Measurements from ENCODE around the gene TSPEAR.

TSPEAR gene

DNA sequence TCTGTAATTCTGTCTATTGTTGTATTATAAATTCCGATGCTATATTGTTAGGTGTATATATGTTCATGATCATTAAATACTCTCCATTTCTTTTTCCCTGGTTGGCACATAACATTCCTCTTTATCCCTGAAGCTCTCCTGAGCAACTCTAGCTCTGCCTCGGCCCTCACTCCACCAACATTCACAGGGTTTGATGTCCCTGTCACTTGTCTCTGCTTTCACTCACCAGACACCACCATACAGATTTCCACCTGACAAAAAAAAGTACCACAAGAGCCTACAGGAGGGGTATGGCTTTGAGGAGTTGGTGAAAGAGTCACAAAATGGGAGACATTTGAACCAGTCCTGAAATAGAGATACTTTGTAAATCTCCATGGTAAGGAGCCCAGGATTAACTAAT lies 8.8 kb upstream of the TSPEAR start:
- DNase-seq (ENCODE audit: low read depth): no peak

DNA sequence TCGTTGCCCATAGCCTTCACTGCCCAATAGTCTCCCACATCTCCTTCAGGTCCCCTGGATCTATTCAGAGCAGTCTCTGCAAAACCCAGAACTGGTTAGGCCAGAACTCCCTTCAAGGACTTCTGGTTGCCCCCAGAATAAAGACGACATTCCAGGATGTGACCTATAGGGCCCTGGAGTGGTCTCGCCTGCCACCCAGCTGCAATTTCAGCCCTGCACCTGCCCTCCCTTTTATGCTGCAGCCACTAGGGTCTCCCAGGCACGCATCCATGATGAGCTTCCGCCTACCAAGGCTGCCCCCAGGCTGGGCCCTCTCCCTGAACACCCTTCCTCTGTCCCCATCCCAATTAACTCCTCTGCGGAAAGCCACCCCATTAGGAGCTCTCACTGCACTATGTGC lies 7.2 kb upstream of the TSPEAR start:
- DNase-seq (ENCODE audit: low read depth): no peak

DNA sequence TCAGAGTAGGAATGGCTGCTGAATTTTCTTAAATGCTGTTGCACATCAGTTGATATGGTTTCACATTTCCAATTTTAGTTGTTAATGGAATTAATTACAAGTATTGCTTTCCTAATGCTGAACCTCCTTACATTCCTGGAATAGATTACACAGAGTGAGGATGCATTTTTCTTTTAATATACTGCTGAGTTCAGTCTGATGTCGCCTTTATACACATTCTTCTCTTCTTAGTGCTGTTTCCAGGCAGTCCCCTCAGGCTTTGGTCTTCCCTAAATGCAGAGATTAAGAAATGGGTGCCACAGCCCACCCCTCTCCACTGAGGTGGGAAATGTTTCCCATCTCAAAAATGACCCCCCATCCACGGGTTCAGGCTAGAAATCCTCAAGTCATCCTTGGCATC lies 6.7 kb upstream of the TSPEAR start:
- DNase-seq (ENCODE audit: low read depth): no peak

DNA sequence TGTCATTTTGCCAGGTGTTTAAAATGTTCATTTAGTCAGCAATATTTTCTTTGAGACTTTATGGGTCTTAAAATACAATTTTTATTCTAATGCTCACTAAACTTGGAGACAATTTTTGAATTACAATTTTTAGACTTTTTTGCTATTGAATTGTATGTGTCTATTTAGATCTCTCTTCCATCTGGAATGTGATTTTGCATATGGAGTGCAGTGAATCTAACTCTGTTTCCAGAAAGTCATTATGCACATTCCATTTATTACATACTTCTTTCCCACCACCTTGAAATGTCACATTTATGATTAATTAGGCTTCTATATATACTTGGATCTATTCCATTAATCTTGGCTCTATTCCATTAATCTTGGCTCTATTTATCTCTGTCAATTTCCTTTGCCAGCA lies 5.6 kb upstream of the TSPEAR start:
- no peak for DNase-seq (ENCODE audit: low read depth)

DNA sequence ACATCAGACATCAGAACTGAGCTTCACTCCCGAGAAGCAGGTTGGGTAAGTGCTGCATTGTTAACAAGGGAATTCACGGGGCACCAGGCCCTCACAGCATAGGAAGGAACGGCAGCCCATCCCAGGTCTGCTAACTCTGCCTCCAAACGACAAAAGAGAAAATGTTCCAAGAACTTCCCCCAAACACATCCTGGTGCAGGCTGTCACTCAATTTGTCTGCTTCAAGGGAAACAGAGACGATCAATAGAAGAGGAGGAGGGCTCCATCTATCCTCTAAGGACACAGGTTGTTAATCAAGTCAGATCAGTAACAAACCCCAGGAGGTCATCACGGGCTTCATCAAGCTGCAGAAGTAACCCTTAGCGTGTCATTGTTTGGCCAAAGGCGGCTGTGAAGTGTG lies 3.5 kb upstream of the TSPEAR start:
- DNase-seq (ENCODE audit: low read depth): no peak

DNA sequence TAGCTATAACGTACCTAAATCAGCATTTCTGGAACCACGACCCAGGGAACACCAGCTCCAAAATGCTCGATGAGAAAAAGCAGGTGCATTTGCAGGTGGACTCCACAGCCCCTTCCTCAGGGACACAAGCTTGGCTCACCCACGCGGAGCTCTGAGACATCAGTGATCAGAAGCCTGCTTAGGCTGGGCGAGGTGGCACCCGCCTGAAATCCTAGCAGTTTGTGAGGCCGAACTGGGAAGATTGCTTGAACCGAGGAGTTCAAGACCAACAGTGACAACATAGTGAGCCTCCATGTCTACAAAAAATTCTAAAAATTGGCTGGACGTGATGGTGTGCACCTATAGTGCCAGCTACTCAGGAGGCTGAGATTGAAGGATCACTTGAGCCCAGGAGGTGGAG lies 2.5 kb upstream of the TSPEAR start:
- DNase-seq (ENCODE audit: low read depth): no peak

DNA sequence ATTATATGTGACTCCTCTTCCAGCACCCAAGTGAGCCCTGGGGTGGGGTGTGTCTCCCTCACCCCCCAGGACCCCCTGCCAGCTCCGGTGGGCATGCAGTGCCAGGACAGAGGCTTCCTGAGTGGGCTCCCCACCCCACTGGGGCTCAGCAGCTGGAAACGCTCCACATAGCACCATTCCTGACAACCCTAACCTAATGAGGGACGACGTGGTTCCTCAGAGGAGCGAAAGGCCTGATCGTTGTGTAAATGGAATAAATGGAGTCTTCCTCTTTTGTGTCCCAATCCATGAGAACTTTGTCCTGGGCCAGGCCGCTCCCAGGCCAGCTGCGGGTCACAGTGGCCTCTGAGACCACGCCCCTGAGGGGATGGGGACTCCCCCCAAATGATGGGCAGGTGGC lies 1.8 kb upstream of the TSPEAR start:
- no peak for DNase-seq (ENCODE audit: low read depth)

DNA sequence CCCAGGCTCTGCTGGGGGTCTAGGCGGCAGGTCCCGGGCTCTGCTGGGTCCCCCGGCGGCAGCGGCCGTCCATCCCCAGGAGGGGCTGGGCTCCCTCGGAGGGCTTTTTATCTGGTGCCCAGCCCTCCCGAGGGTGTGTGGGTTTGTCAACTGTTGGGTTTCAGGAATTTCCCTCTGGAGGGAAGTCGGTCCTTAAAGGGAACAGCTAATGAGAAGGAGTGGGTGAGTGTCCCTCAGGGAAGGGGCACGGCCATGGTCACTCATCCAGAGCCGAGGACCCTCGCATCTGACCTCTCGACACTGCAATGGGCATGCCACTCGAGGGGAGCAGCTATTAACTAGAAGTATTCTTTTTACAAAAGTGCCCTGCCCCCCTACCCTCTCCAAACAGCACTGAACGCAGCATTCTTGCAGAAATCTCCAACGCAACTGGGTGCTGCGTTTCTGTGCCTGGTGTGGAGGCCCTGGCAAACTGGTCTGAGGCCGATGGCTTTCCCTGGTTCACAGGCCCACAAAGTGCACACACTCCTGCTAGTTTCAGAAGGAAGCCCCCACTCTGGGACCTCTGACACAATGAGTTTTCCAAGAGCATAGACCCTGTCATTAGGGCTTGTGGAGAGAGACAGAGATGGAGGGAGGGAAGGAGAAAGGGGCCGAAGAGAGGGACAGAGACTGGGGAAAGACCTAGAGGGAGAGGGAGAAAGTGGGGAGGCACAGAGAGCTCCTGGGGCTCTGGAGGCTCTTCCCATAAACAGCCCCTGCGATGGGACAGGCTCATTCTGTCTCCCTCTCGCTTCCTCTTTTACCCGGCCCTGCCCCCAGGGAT lies 1.0 kb upstream of the TSPEAR start:
- no peak for DNase-seq (ENCODE audit: low read depth)

DNA sequence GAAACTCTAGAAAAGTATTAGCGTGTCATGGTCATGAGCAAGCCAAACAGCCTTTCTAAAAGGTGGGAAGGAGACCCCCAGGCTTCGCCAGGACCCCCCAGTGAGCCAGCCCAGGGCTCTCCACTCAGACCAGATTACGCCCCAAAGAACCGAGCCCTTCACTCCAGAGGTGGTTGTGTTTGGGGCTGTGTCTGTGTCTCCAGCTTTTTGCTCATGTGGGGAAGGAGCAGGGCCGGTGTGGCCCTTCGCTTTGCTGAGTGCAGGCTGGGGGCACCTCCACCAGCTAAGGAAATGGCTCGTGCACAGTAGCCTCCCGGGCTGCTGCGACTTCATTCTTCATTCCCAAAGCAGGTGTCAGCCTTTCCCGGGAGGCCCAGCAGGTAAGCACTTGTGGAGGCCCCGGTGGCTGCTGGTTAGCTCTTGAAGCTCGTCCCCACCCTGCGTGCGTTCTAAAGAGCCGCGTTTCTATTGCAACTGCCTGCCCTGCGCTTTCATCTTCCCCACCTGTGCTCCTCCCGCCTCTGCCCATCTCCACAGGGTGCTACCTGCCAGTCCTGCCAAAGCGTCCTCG lies 531 bp downstream of the TSPEAR start:
- no peak for DNase-seq (ENCODE audit: low read depth)

DNA sequence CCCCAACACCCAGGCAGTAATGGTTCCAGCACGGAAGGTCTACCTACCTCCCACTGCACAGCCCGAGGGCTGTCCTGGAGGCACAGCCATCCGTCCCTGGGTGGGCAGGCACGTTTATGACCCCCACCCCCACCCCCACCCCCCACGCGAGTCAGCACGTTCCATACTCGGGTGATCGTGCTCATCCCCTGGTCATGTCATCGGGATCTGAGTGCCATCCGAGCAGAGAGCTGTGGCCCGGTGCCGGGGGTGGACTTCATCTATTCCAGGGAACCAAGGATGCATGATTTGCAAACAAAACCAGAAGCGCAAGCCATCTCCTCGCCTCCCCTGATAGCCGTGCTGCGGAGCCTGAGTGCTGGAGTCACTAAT lies 1.1 kb downstream of the TSPEAR start:
- DNase-seq (ENCODE audit: low read depth): no peak

DNA sequence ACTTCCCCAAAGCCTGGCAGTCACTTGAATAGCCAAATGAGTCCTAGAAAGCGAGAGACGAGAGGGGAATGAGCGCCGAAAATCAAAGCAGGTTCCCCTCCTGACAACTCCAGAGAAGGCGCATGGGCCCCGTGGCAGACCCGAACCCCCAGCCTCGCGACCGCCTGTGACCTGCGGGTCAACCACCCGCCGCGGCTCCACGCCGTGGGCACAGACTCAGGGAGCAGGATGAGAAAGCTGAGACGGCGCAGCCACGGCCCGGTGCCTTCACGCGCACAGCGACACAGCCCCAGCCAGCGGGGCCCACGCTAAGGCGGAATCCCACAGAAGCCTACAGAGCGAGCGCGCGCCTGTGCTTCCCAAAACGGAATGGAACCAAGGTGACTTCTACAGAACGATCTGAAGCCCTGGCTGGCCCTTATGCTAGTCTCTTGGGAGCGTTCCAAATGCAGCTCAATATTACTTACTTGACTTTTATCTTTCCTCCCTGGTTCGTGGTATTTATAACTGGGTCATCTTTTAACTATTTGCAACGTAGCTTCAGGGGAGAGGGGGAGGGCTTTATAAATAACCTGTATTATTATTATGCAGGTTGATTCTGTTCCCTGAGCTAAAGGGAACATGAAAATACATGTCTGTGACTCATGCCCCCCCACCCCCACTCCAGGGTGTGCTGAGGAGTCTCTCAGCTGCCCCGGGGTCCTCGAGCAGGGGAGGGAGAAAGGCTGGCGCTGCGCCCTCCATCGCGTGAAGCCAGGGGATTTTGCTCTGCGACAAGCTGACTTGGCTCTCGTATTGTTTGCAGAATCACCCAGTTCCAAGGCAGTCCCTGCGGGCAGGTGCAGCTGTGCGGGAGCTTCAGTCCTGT lies 1.7 kb downstream of the TSPEAR start:
- no peak for DNase-seq (ENCODE audit: low read depth)

DNA sequence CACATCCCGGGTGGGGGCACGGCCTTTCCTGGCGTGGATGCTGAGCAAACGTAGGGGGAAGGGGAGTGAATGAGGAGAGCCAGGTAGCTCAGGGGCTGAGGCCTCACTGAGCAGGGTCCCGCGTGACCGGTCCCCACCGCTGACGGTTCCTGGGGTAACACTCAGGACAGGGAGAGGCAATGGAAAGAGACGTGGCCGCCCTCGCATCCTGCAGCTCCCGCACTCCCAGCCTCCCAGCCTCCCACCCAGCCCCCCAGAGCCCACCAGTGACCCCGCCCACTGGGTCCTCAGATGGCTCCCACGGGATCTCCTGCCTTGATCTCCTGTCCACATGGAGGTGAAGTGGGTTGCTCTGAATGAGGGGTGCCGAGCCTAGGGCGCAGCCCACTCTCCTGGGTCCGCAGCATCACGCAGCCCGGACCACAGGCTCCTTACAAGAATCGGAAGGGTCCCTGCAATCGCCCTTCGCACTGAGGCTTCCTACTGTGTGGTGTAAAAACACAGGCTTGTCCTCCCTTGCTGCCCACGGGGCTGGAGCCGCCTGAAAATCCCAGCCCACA lies 2.4 kb downstream of the TSPEAR start:
- no peak for DNase-seq (ENCODE audit: low read depth)

DNA sequence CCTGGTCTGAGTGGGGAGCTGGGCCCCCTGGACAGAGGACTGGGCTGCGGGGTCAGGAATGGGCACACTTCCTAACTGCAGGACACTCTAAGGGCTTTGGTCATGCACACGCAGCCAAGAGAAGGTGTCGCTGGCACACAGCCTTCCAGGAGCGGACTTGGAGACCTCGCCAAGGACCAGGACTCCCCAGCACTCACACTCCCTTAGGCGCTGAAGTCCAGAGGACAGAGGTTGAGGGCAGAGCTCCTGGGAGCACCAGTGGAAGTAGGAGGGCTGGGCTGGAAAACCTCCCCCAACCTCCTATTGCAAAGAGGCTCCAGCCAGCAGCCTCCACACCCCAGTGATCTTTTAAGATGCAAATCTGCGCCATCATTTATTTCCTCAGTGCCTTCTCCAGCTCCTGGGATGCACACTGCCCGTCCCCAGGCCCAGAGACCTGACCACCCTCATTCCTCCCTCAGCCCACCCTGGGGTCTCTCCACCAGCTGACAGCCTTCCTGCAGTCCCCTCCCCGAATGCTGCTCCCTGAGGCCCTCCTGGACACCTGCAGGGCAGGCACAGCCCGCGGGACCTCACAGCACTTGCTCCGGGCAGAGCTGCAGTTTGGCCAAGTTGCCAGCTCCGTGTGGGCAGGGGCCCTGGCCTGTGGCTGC lies 3.0 kb downstream of the TSPEAR start:
- no peak for DNase-seq (ENCODE audit: low read depth)

DNA sequence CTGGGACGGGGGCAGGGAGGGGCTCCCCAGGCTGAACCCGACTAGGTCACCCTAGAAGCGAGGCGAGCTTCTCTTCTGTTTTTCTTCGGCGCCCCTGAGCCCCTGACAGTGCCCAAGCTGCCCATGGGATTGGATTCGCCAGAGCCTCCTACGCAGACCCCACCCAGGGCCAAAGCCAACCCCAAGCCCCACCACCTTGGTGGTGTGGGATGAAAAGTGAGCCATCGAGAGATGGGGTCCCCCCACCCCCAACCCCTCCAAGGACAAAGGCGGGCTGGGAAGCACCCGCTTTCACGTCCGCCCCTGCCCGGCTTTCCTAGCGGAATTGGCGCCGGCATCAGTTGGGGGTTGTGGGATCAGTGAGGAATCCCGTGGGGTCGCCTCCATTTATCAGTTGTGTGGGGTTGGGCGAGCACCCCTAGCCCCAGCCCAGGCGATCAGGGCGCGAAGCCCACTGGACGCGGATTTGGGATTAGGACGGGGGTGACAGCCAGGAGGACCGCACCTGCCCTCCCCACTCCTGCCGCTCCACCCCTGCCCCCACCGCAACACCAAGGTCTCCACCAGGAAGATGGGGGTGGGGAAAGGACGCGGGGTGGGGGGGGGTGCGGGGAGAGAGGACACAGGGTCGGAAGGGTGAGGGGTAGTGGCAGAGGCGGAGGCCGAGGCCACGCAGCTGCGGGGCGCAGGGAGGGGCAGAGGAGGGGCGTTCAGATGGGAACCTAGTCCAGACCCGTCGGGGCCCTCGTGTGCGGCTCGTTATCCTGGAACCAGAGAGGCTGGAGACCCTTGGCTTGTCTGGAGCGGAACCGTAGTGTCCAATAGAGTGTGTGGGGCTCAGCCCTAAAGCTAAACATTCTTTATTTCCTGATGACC lies 4.4 kb downstream of the TSPEAR start:
- DNase-seq (ENCODE audit: low read depth): no peak

DNA sequence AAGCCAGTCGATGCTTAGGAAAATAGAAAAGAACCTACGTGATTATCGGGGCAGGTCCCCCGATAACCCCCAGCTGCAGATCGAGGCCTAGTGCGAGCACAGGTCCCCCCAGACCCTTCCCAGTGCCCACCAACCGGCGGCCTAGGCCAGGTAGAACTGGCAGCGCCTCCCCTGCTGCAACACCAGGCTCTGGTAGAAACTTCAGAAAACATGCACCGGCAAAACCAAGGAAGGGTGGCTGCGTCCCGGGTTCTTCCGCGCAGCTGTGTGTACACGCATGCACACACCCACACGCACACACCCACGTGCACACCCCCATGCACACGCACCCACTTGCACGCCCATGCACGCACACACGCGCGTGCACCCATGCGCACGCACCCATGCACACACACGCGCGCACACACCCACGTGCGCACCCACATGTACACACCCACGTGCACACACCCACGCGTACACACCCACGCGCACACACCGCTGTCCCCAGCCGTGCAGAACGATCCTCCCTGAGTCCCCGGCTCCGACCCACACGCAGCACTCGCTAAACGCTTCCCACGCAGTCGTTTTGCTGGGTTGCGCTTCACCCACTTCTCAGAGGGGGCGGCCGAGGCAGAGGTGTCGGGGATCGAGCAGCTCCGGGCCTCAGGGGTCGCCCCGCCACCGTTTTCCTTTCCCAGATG lies 5.2 kb downstream of the TSPEAR start:
- no peak for DNase-seq (ENCODE audit: low read depth)

DNA sequence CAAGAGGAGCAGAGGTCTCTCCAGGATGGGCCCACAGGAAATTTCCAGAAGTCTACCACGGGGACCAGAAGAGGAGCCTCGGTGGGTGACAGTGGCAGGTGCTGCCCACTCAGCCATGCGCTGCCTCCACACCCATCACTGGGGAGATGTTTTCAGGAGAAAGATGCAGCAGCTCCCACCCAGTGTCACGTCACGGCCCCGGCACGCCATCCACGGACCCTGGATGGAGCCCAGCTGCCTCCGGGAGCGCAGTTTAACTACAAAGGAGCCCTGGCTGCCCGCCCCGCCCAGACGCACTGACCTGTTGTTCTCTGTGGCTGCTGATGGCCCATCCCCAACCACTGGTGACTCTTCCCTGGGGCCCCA lies 6.8 kb downstream of the TSPEAR start:
- no peak for DNase-seq (ENCODE audit: low read depth)

DNA sequence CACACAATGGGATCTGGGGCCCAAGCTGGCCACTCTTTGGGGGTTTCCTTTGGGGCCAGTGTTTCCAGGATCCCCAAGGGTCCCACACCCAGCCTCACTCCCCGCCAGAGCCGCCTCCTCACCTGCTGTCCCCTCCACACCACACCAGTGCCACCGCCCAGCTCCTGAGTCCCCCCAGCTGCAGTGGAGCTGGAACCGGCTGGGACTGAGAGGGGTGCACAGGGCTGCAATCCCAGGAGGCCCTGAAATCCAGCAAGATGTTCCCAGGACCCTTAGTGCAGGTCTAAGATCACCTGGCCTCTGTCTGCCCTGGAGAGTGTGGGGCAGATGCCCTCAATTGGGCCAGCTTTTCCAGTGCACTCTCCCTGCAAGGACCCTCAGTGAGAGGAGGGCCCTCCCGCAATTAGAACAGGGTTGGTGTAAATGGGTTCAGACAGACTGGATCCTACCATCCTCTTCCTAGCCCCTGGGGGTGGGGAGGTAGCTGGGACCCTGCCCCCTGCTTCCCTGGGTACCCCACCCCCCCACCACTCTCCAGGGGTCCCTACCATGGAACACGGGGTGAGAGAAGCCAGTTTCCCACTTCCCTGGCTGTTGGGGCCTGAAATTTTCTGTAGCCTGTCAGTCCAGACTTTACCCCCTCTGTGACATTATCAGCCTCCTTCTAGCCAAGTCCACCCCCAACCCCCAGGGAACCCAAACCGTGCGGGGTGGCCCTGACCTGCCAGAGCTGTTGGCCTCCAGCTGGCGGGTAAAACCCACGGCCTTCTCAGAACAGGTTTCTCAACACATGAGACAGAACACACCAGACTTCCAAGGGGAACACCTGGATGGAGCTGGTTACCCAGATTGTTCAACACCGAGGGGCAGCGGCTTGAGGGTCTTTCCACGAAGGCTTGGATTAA lies 7.4 kb downstream of the TSPEAR start:
- no peak for DNase-seq (ENCODE audit: low read depth)

DNA sequence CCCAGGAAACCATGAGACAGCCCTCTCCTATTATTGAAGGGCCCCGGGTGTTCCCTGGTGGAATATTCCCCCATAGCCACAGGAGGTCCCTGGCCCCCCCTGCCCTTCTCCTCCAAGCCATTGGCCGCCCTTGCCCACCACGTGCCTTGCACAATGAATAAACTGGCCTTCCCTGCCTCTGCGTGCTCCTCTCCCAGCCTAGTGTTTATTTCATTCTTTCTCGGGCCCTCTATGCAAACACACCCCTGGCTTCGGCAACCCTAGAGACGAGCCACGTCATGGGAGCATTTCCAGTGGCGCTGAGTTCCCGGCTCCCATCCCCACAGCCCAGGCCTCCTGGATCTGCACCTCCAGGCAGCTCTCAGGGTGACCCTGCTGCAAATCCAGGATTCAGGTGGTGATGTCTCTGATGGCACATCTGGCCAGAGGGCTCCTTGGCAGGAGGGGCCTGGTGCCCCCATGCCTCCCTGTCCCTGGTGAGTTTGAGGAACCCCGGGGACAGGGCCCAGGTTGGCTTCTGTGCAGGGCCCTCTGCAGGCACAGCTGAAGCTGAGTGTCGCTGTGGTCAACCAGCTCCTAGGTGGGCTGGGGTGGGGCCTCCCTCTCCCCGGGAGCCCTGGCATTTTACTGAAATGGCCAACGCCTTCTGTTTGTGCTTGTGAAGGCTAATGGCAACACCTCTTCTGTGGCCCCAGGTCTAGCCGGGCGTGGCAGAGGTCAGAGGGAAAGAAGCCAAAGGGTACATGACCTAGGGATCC lies 8.2 kb downstream of the TSPEAR start:
- DNase-seq (ENCODE audit: low read depth): no peak

Data from GM04504 (cell line).